Esophagus squamous epithelium (tissue), 4 donors: ENCODE results near the gene SFXN5.

Experiments used
- CTCF ChIP-seq, 6 experiments: fragments of 450-650 bp in 4 of 6; fragments of 200-600 bp in 2 of 6; sonication (generic) in 2 of 6; IDR thresholded peaks; one replicate each; pipeline ENCODE4 v1.5.1; 2016 to 2019; ENCODE audit warnings: antibody characterized with exemption in 6 of 6, mild to moderate bottlenecking in 4 of 6, moderate library complexity in 4 of 6
- POLR2A ChIP-seq, 4 donors: fragments of 450-650 bp; IDR thresholded peaks; one replicate each; pipeline ENCODE4 v1.6.1; 2017; ENCODE audit warnings: antibody characterized with exemption in 4 of 4, mild to moderate bottlenecking in 4 of 4, moderate library complexity in 3 of 4

GRCh38 chr2:73091164-73091563, 19.7 kb upstream of the SFXN5 start:
- TF ChIP-seq POLR2A (IDR thresholded peaks at IDR 0.05) (no peak), CTCF (IDR thresholded peaks at IDR 0.05) (no peak)
